Measurements from ENCODE around the gene ZNF777. TPM values are rescaled to one million over a fixed set of nuclear protein-coding genes. Genes with fewer than 3 reads are reported as not detected.

ZNF777 gene
- 6.4 and 7.2 TPM in 2 replicates for total RNA-seq

GRCh38 chr7:149460493-149461277 is at the start of gene ZNF777:
Gene ZNF777 (minus strand): TSS chr7:149461062. CDS start chr7:149456022, 5,040 bp downstream.

GRCh38 chr7:149497467-149498261 is 36.8 kb upstream of the ZNF777 start, which contains the start of gene ZNF746:
Gene ZNF746 (minus strand): TSS chr7:149497809. CDS start chr7:149497536, 273 bp downstream.

Other genes starting within 250 kb of the ZNF777 start
- gene ZNF212, start 221.4 kb downstream of the ZNF777 start, total RNA-seq = 4.0 and 5.4 TPM in 2 replicates
- 8.5 and 13.2 TPM in 2 replicates for gene ZNF783, start 198.9 kb downstream of the ZNF777 start, total RNA-seq
- 19.7 and 22.2 TPM in 2 replicates for gene ZNF746, start 36.7 kb upstream of the ZNF777 start, total RNA-seq

All from uterine smooth muscle cell (primary cell).